Lung (tissue), 12 donors: ENCODE measurements around the gene CPLX3. TPM values are rescaled to one million over a fixed set of nuclear protein-coding genes. Genes with fewer than 3 reads are reported as not detected.

Source experiments
- ATAC-seq: fragments of 200-7000 bp; cut with Tn5 transposase; one replicate; pipeline ENCODE4 v1.9.1; 2020; ENCODE audit warnings: moderate number of reproducible peaks; ENCODE audit not compliant: insufficient read depth, low FRiP score
- DNase-seq, 3 donors: peaks; one replicate each; pipeline ENCODE4 v3.0.0-alpha.2; 2013 to 2017
- H3K27ac ChIP-seq, 2 donors: one replicate each; pipeline ENCODE4 v1.5.1; 2013; ENCODE audit warnings: mild to moderate bottlenecking in 2 of 2, moderate library complexity in 2 of 2, control low read depth in 1 of 2, inconsistent platforms in 1 of 2, low read depth in 1 of 2, low read length in 1 of 2
- H3K27me3 ChIP-seq, 3 donors: one replicate each; pipeline ENCODE4 v1.5.1; 2013; ENCODE audit warnings: low read length in 2 of 3; ENCODE audit not compliant: control insufficient read depth in 3 of 3, insufficient read depth in 3 of 3
- H3K36me3 ChIP-seq, 4 donors: one replicate each; pipeline ENCODE4 v1.5.1; 2013; ENCODE audit warnings: low read length in 4 of 4, mild to moderate bottlenecking in 1 of 4, moderate library complexity in 1 of 4; ENCODE audit not compliant: control insufficient read depth in 4 of 4, insufficient read depth in 4 of 4
- H3K4me1 ChIP-seq, 5 donors: one replicate each; pipeline ENCODE4 v1.5.1; 2013; ENCODE audit warnings: low read length in 5 of 5, mild to moderate bottlenecking in 2 of 5, moderate library complexity in 1 of 5; ENCODE audit not compliant: control insufficient read depth in 5 of 5, insufficient read depth in 5 of 5
- H3K4me3 ChIP-seq: one replicate; pipeline ENCODE4 v1.5.1; 2013; ENCODE audit warnings: mild to moderate bottlenecking, control low read depth, moderate library complexity
- H3K9ac ChIP-seq, 2 donors: one replicate each; pipeline ENCODE4 v1.5.1; 2013; ENCODE audit warnings: low read length in 2 of 2, control low read depth in 1 of 2; ENCODE audit not compliant: insufficient read depth in 1 of 2
- H3K9me3 ChIP-seq, 4 donors: one replicate each; pipeline ENCODE4 v1.5.1; 2013; ENCODE audit warnings: low read length in 3 of 4, mild to moderate bottlenecking in 1 of 4, moderate library complexity in 1 of 4; ENCODE audit not compliant: control insufficient read depth in 4 of 4, insufficient read depth in 3 of 4
- CTCF ChIP-seq: IDR thresholded peaks from 2 replicates; pipeline ENCODE4 v1.5.1; 2012; ENCODE audit warnings: mild to moderate bottlenecking; ENCODE audit errors: control extremely low read depth, extremely low read depth
- WGBS, 2 donors: extraction: QIAGEN DNeasy Blood & Tissue Kit; methylation state at CpG; one replicate each; pipeline ENCODE4 v1.1.7; 2013; 5-methylcytosine and 5-hydroxymethylcytosine counted together
- polyA plus RNA-seq, 2 donors: library from polyadenylated mRNA; stranded (reverse); fragments of 200-250 nt; gene quantifications; one replicate each; pipeline ENCODE4 v1.2.1, GENCODE V29; 2013
- total RNA-seq, 2 donors: library from RNA; depleted of rRNA in 1 of 2; stranded (reverse); fragments of >200 nt in 1 of 2; gene quantifications; one replicate each; pipeline ENCODE4 v1.2.1, GENCODE V29; 2014 to 2021
- donor health status: control.
- donor health status: control.
- donor health status: Bipolar disorder and iron deficiency.
- donor health status: healthy.
- donor health status: DM: yes; HTN: yes; CAD: no.

Gene CPLX3
- total and polyA plus RNA-seq, 4 donors = 0.10 to 0.13 TPM; not detected in 2

GRCh38 chr15:74826921-74827320 lies 494 bp downstream of the CPLX3 start:
- 20 to 25% methylated on average over 21 of the region's 21 CpGs for WGBS, 2 donors
- H3K27ac ChIP-seq = no peak overlapping the region
- no peak for ATAC-seq
- H3K9ac ChIP-seq = no peak overlapping the region
- no peak for TF ChIP-seq CTCF
- DNase-seq = no peak
- H3K36me3 ChIP-seq = no peaks in the 10 kb centered on the region
- H3K4me1 ChIP-seq = peaks cover 0 to 2% (median 0%) of the 10 kb centered on the region in 5 donors
- H3K9me3 ChIP-seq = no peaks in the 10 kb centered on the region
- no peak overlapping the region for H3K4me3 ChIP-seq
- H3K27me3 ChIP-seq = peaks cover 0 to 29% (median 13%) of the 10 kb centered on the region in 3 donors

GRCh38 chr15:74827614-74828013 lies 1.2 kb downstream of the CPLX3 start:
- peaks cover 0 to 31% (median 13%) of the 10 kb centered on the region in 3 donors for H3K27me3 ChIP-seq
- DNase-seq (no peak), ATAC-seq (no peak)
- peaks cover 0 to 2% (median 0%) of the 10 kb centered on the region in 5 donors for H3K4me1 ChIP-seq
- no peak for TF ChIP-seq CTCF
- H3K4me3 ChIP-seq = no peak overlapping the region
- H3K27ac ChIP-seq = no peak overlapping the region
- H3K9ac ChIP-seq = no peak overlapping the region
- no peaks in the 10 kb centered on the region for H3K9me3 ChIP-seq
- H3K36me3 ChIP-seq = no peaks in the 10 kb centered on the region
- 57 to 62% methylated on average over 5 of the region's 5 CpGs for WGBS, 2 donors

GRCh38 chr15:74828835-74829234 lies 2.4 kb downstream of the CPLX3 start:
- no peaks in the 10 kb centered on the region for H3K36me3 ChIP-seq
- 66 to 81% methylated on average over 6 of the region's 6 CpGs for WGBS, 2 donors
- no peak for ATAC-seq

More at GRCh38 chr15:74828835-74829234, 2.4 kb downstream of the CPLX3 start:
- Histone ChIP-seq H3K9ac (no peak overlapping the region), H3K27me3 (peaks cover 0 to 31% (median 13%) of the 10 kb centered on the region in 3 donors), H3K4me1 (peaks cover 0 to 2% (median 0%) of the 10 kb centered on the region in 5 donors), H3K27ac (no peak overlapping the region), H3K4me3 (no peak overlapping the region), H3K9me3 (no peaks in the 10 kb centered on the region)
- DNase-seq = no peak
- TF ChIP-seq CTCF = no peak
